SHP77 (cell line): ENCODE results near the gene CSTF2.

Source experiments
- DNase-seq, 2 experiments: peaks; one replicate each; lab custom pipeline; 2025; lab: John Stamatoyannopoulos, UW

CSTF2 gene

DNA sequence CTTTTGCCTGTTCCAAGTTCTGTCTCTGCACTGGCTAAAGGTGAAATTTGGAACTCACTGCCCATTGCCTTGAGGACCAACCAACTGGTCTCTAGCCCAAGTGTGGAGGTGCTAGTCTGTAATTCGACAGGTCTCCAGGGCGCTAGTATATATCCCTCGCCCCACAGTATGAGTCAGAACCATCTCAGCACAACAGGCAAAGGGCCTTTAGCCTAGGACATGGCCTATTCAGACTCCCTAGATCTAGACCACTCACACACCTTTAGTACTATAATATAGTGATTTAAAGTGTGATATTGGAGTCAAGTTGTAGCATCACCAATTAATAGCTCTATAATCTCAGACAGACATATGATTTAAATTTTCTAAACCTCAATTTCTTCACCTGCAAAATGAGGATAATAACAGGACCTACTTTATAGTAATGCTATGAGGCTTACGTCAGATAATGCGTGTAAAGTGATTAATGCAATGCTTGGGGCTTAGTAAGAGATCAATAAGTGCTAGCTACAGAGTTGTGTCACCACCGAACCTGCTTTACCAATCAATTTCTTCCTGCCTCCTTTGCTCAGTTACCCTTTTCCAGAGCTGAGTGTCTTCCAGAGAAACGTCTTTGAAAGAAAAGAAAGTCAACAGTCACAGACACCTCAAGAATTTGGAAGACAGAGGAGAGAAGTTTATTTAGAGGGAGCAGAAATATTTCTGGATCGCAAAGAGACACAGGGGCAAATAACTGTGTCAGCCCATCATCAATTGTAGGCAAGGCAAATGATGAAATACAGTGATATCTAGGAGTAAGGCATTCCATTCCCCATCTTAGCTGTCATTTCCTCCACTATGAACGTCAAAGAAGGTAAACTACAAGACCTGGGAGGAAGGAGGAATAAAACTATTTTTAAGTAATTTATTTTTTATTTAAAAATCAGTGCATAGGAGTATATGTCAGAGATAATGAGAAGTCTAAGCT is 51.7 kb downstream of the CSTF2 start:
- DNase-seq: no peak

DNA sequence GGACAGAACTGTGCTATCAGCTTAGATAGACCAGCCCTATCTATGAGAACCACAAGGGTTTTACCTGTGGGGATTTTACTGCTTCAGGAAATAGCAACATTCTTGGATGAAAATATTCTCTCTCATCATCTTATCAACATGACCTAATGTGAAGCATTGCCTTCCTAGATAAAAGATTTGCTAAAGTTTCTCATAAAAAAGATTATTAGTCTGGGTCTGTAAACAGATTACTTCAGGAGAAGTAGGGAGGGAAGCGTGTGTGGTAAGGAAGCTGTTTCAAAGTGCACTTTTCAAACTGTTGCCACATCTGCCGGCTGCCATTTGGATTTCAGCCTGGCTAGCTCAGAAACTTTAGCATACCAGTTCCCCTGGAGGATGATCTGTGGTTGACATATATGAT is 54.1 kb downstream of the CSTF2 start, which contains the start of gene NOX1:
NOX1 (minus strand) TSS at position 35 of the 400 bp plus-strand sequence. CDS start 220 bp downstream, outside the sequence.
- DNase-seq: no peak

DNA sequence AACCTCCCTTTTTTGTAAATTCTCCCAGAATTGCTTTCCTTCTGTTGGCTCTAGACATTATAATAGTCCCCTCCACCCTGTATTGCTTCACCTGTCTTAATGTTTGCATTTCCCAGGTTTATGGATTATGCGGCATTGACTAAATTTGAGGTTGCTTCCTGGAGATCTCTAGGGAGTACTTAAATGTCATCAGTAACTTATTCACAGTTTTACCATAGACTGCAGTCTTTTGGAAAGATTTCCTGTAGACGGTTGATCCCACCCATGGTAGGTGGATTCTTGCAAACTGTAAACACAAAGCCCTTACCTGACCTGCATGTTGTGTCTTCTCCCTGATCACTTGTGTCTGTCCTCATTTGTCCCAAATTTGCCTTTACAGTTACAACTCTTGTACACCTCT is 60.2 kb downstream of the CSTF2 start:
- no peak for DNase-seq

DNA sequence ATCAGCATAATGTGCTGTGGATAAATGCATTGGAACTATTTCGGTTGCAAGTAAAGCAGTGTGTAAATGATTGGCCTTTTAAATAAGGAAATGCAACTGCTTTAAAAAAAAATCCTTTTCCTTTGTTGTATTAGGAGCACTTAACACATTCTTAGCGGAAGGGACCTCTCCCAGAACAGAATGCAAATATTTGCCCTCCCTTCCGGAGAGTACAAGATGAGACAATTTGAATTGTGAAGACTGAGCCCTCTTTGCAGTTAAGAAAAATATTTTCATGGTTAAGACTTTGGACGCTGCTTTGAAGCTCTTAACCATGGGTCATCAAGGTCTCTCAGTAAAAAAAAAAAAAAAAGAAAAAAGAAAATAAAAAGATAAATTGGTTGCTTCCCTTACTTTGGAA is 63.5 kb downstream of the CSTF2 start:
- DNase-seq: no peak
